ENCODE results near the gene DMAC2L. TPM values are rescaled to one million over a fixed set of nuclear protein-coding genes. Genes with fewer than 3 reads are reported as not detected.
"Not testable (repeated sequence)": the region's sequence is repeated elsewhere in the genome, so short reads cannot be mapped to it uniquely, and the experiment has no call there.

DMAC2L gene
- polyA plus RNA-seq, 1 experiment: 12.6 TPM

GRCh38 chr14:50359631-50360030 lies 47.5 kb downstream of the DMAC2L start:
- DNase-seq (ENCODE audit: low read depth, low spot score): no peak
- H3K4me3 ChIP-seq (ENCODE audit: low read depth, low read length): no peak overlapping the region
- H3K27ac ChIP-seq (ENCODE audit: low read depth, low read length): no peak overlapping the region
- POLR2A ChIA-PET: no interaction called here
- no peaks in the 10 kb centered on the region for H3K27me3 ChIP-seq (ENCODE audit: control insufficient read depth, insufficient read depth, low read length)
- H3K9me3 ChIP-seq (ENCODE audit: control insufficient read depth, insufficient read depth, low read length): no peaks in the 10 kb centered on the region; the same call in 1 of the 2 replicates
- TF ChIP-seq CTCF (IDR thresholded peaks at IDR 0.05; ENCODE audit: low read depth, low read length): no peak
- CTCF ChIA-PET: interaction anchor here (1.4 kb wide), 1 partner anchor 12 kb away, joined by 3 read pairs; no protein-coding TSS in a partner anchor

- CTCF ChIA-PET: interaction anchor here (1.4 kb wide), 1 partner anchor 13 kb away, joined by 3 read pairs; no protein-coding TSS in a partner anchor
- H3K27ac ChIP-seq (ENCODE audit: low read depth, low read length): no peak overlapping the region
- POLR2A ChIA-PET: no interaction called here
- no peak for DNase-seq (ENCODE audit: low read depth, low spot score)
- H3K9me3 ChIP-seq (ENCODE audit: control insufficient read depth, insufficient read depth, low read length): no peaks in the 10 kb centered on the region; the same call in 1 of the 2 replicates
- H3K27me3 ChIP-seq (ENCODE audit: control insufficient read depth, insufficient read depth, low read length): no peaks in the 10 kb centered on the region
- no peak overlapping the region for H3K4me3 ChIP-seq (ENCODE audit: low read depth, low read length)
- TF ChIP-seq CTCF (IDR thresholded peaks at IDR 0.05; ENCODE audit: low read depth, low read length): no peak
Observed at GRCh38 chr14:50360093-50360492, 48.0 kb downstream of the DMAC2L start.

- no peak overlapping the region for H3K4me3 ChIP-seq (ENCODE audit: low read depth, low read length)
- ChIA-PET POLR2A (no interaction called here), CTCF (interaction anchor here (0.6 kb wide), 1 partner anchor 40 kb away, joined by 3 read pairs; no protein-coding TSS in a partner anchor)
- H3K27me3 ChIP-seq (ENCODE audit: control insufficient read depth, insufficient read depth, low read length): no peaks in the 10 kb centered on the region
- no peak for TF ChIP-seq CTCF (IDR thresholded peaks at IDR 0.05; ENCODE audit: low read depth, low read length)
- no peaks in the 10 kb centered on the region; the same call in 1 of the 2 replicates for H3K9me3 ChIP-seq (ENCODE audit: control insufficient read depth, insufficient read depth, low read length)
- no peak overlapping the region for H3K27ac ChIP-seq (ENCODE audit: low read depth, low read length)
- no peak for DNase-seq (ENCODE audit: low read depth, low spot score)
Observed at GRCh38 chr14:50360851-50361250, 48.7 kb downstream of the DMAC2L start.

GRCh38 chr14:50361473-50362403 lies 49.6 kb downstream of the DMAC2L start:
- not testable (repeated sequence) for H3K27me3 ChIP-seq (ENCODE audit: control insufficient read depth, insufficient read depth, low read length); H3K4me3 ChIP-seq (ENCODE audit: low read depth, low read length); DNase-seq (ENCODE audit: low read depth, low spot score); H3K27ac ChIP-seq (ENCODE audit: low read depth, low read length); H3K9me3 ChIP-seq (ENCODE audit: control insufficient read depth, insufficient read depth, low read length)
- POLR2A ChIA-PET: interaction anchor here (0.5 kb wide), 1 partner anchor 28 kb away, joined by 3 read pairs; no protein-coding TSS in a partner anchor
- CTCF ChIA-PET: interaction anchor here (0.6 to 2.4 kb wide), 2 partner anchors 40 to 41 kb away, joined by 3 to 7 read pairs; no protein-coding TSS in a partner anchor

- CTCF ChIA-PET: interaction anchor here (2.4 kb wide), 1 partner anchor 42 kb away, joined by 7 read pairs; no protein-coding TSS in a partner anchor
- Histone ChIP-seq H3K9me3 (ENCODE audit: control insufficient read depth, insufficient read depth, low read length) (no peaks in the 10 kb centered on the region; the same call in 1 of the 2 replicates), H3K27me3 (ENCODE audit: control insufficient read depth, insufficient read depth, low read length) (no peaks in the 10 kb centered on the region), H3K4me3 (ENCODE audit: low read depth, low read length) (peak overlapping the region; percentile 38), H3K27ac (ENCODE audit: low read depth, low read length) (peak overlapping the region; percentile 68)
- TF ChIP-seq CTCF (IDR thresholded peaks at IDR 0.05; ENCODE audit: low read depth, low read length): no peak
- POLR2A ChIA-PET: no interaction called here
- no peak for DNase-seq (ENCODE audit: low read depth, low spot score)
Observed at GRCh38 chr14:50362764-50363713, 50.9 kb downstream of the DMAC2L start.

All from AG04450 (cell line).